C4-2B (cell line): ENCODE measurements around the gene ZNF618.

Source experiments
- H3K27ac ChIP-seq: fragments of 450-650 bp; 2 replicates; pipeline ENCODE4 v1.5.1; 2017
- ZFX ChIP-seq: fragments of 450-650 bp; IDR thresholded peaks from 2 replicates; pipeline ENCODE4 v1.6.1; 2017
- TF ChIP-seq, protein P1 (sequence below): fragments of 450-650 bp; conservative IDR thresholded peaks from 2 replicates; pipeline ENCODE4 v1.5.1; 2017; ENCODE audit warnings: mild to moderate bottlenecking

Gene ZNF618

DNA sequence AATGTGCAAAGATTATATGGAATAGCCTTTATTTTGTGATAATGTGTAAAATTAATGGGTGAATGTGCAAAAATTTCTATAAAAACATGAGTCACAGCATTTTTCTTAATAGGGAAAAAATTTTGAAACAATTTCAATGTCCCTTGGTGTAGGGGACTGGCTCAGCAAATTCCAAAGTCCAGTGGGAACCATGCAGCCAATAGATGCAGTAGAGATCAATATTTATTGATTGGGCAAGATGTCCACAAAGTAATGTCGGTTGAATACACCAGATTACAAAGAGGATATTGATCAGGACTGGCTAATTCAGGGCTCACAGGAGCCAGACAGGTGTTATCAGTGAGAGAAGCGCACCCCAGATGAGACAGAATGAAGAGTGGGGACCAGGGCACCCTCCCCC lies 139.5 kb downstream of the ZNF618 start:
- TF ChIP-seq, protein P1, sequence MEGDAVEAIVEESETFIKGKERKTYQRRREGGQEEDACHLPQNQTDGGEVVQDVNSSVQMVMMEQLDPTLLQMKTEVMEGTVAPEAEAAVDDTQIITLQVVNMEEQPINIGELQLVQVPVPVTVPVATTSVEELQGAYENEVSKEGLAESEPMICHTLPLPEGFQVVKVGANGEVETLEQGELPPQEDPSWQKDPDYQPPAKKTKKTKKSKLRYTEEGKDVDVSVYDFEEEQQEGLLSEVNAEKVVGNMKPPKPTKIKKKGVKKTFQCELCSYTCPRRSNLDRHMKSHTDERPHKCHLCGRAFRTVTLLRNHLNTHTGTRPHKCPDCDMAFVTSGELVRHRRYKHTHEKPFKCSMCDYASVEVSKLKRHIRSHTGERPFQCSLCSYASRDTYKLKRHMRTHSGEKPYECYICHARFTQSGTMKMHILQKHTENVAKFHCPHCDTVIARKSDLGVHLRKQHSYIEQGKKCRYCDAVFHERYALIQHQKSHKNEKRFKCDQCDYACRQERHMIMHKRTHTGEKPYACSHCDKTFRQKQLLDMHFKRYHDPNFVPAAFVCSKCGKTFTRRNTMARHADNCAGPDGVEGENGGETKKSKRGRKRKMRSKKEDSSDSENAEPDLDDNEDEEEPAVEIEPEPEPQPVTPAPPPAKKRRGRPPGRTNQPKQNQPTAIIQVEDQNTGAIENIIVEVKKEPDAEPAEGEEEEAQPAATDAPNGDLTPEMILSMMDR, result no peak
- no peak for TF ChIP-seq ZFX
- no peak overlapping the region for H3K27ac ChIP-seq

DNA sequence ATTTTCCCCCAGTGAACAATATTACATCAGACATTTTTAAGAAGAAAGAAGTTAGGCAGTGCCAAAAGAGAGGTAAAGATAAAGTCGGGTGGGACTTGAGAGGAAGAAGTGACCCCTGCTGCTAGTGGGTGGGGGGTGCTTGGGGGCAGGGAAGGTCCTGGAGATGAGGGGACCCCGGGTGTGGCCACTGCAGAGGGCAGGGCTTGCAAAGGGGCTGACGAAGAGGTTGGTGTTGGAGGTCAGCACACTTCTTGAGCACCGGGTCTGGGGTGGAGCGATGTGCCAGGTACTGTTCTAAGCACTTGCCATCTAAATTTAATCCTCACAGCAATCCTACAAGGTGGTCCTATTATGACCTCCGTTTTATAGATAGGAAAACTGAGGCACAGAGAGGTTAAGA lies 140.0 kb downstream of the ZNF618 start:
- no peak for TF ChIP-seq ZFX
- TF ChIP-seq, protein P1, result no peak
- no peak overlapping the region for H3K27ac ChIP-seq

DNA sequence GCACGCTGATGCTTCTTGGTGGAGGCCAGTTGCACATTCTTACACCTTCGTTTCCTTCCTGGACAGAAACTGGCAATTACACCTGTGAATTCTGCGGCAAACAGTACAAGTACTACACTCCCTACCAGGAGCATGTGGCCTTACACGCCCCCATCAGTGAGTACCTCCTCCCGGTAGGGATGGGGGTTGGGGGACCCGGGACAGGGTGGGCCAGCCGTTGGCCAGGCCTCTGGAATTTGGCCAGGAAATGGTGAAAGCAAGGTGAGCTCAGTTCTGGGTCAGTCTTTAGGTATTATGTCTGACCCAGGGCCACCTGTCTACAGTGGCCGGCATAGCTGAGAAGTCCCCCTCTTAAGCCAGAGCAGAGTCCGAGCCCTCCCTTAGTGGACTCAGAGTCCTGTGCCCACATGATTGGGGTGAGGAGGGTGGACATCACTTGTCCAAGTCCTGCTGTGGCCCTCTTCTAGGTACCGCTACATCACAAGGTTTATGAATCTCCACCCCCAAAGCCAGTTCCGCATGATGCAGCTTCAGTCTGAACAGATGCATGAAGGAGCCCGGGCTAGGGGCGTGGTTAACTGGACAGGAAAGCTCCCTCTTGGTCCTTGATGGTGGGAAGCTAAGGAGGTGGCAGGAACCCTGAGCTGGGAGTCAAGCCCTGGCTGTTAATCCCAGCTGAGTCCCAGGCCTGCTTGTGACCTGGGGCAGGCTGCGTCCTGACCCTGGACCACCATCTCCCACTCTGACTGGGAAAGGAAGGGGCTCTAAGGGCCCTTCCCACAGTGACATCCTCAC lies 140.7 kb downstream of the ZNF618 start:
- no peak overlapping the region for H3K27ac ChIP-seq
- TF ChIP-seq, protein P1, result no peak
- no peak for TF ChIP-seq ZFX

DNA sequence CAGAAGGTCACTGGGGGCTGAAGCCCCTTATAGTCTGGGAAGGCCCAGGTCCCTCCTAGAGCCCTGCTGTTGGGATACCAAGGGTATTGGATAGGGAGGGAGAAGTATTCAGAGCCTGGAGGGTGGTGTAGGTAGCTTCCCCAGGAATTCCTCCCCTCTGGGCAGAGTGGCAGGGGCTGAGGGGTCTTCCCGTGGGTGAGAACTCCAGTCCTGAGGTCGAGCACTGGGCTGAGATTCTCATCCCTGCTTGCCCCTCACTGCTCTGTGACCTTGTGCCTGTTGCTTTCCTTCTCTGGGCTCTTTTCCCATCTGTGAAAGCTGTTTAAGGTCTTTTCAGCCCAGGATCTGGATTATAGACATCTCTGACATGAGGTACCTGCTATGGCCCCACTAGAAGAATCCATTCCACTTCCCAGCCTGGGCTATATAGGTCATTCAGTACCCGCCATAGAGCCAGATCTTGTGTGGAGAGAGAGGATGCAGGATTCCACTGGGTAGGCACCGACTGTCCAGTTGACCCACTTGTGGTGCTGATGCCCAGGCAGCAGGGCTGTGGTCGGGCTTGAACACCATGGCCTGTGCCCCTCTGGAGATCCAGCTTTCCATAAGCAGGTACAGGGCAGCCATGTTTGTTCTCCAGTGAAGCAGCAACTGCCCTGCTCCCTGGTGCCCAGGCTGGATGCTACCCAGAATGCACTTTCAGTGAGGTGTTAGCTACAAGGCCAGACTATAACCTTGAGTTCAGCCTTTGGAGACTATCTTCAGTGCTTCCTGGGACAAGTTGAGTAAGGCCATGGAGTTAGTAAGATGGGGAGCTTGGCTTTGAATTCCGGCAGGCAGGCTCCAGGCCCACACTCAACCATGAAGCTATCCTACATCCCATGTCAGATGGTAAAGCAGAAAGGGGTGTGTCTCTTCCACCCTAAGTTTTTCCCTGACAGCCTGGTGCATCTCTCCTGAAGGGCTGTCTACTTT lies 141.9 kb downstream of the ZNF618 start:
- no peak for TF ChIP-seq ZFX
- no peak overlapping the region for H3K27ac ChIP-seq

DNA sequence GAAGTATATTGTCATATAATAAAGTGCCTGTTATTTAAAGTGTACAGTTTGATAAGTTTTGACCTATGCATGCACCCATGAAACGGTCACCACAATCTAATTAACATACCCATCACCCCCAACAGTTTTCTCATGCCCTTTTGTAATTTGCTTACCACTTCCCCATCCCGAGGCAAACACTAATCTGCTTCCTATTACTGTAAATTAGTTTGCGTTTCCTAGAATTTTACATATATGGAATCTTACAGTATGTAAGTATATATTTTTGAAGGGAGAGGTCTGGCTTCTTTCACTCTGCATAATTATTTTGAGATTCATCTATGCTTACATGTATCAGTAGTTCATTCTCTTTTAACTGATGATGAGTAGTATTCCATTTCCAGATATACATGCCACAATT lies 145.5 kb downstream of the ZNF618 start:
- H3K27ac ChIP-seq, result no peak overlapping the region
- TF ChIP-seq, protein P1, result no peak
- TF ChIP-seq ZFX, result no peak

DNA sequence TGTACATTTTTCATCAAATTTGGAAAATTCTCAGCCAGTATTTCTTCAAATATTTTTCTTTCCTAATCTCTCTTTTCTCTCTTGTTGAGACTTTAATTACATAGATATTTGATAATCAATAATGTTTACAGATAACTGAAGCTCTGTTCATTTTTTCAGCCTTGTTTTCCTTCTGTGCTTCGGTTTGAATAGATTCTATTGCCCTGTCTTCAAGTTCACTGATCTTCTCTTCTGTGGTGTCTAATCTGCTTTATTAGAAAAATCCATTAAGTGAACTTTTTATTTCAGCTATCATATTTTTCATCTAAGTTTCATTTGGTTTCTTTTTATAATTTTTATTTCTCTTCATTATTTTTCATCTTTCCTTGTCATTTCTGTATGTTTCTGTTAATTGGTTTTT lies 147.9 kb downstream of the ZNF618 start:
- no peak overlapping the region for H3K27ac ChIP-seq

DNA sequence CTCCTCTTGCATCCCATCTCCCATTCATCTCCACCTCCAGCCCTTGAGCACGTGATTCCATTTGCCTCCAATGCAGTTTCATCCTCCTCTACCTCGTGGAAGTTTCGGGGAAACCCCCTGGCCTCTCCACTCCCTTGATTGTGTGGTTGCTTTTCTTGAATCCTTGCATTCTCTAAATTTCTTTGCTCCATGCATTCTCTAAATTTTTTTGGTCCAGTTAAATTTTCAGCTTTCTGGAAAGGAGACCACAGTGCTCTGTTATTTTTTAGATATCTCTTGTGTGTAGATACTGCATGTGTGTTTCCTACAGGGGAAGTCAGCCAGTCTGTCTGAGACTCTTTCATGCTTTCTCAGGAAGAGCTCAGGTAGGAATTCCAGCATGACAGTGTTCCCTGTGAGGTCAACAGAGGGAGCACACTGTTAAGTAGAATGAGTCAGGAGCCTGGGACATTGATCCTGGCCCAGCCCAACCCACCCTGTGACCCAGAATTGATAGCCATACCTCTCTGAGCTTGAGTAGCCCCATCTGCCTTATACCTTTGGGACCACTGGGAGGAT lies 149.2 kb downstream of the ZNF618 start:
- TF ChIP-seq ZFX, result no peak
- TF ChIP-seq, protein P1, result no peak
- H3K27ac ChIP-seq, result no peak overlapping the region

More for the DNA sequence above, 147.9 kb downstream of the ZNF618 start:
- TF ChIP-seq, protein P1, result no peak
- TF ChIP-seq ZFX, result no peak
